H1 (cell line): ENCODE measurements around the gene CDYL.

ENCODE experiments used
- CBX5 ChIP-seq: fragments of 300-800, 300-1000 bp; sonication (generic); IDR thresholded peaks from 2 replicates; pipeline ENCODE4 v1.7.1; 2016; ENCODE audit warnings: antibody characterized with exemption, low read length, low read depth
- CHD2 ChIP-seq: IDR thresholded peaks from 2 replicates; pipeline ENCODE4 v1.6.1; 2012; ENCODE audit warnings: low read length, improper control_type of control experiment
- EP300 ChIP-seq, 2 experiments: IDR thresholded peaks; 1 replicate in 1 of 2; 2 replicates in 1 of 2; pipeline ENCODE4 v1.6.1; 2011 to 2012; ENCODE audit warnings: low read depth in 2 of 2, low read length in 2 of 2, mild to moderate bottlenecking in 2 of 2, borderline replicate concordance in 1 of 2, inconsistent platforms in 1 of 2, moderate library complexity in 1 of 2
- EZH2 ChIP-seq: fragments of 200-600 bp; sonication (generic); IDR thresholded peaks from 2 replicates; pipeline ENCODE4 v1.7.1; 2012; ENCODE audit warnings: low read depth, mild to moderate bottlenecking, moderate library complexity, low read length, inconsistent platforms; ENCODE audit not compliant: severe bottlenecking
- KDM1A ChIP-seq: fragments of 200-600, 300-600 bp; sonication (generic); IDR thresholded peaks from 2 replicates; pipeline ENCODE4 v1.7.1; 2016; ENCODE audit warnings: mild to moderate bottlenecking, low read length, borderline replicate concordance
- RAD21 ChIP-seq, 2 experiments: IDR thresholded peaks in 1 of 2; conservative IDR thresholded peaks in 1 of 2; 2 replicates each; pipeline ENCODE4 v1.6.1; 2011; ENCODE audit warnings: low read depth in 2 of 2, low read length in 2 of 2, improper control_type of control experiment in 1 of 2, inconsistent platforms in 1 of 2, mild to moderate bottlenecking in 1 of 2, moderate library complexity in 1 of 2
- RFX5 ChIP-seq: IDR thresholded peaks from 2 replicates; pipeline ENCODE4 v1.6.1; 2011; ENCODE audit warnings: low read depth, low read length, improper control_type of control experiment, borderline replicate concordance
- TAF1 ChIP-seq: IDR thresholded peaks from 2 replicates; pipeline ENCODE4 v1.6.1; 2011; ENCODE audit warnings: mild to moderate bottlenecking, low read depth, low read length
- YY1 ChIP-seq: IDR thresholded peaks from 2 replicates; pipeline ENCODE4 v1.6.1; 2011; ENCODE audit warnings: low read depth, mild to moderate bottlenecking, low read length
- ZNF274 ChIP-seq: IDR thresholded peaks from 2 replicates; pipeline ENCODE4 v1.7.0; 2012; ENCODE audit warnings: low read length, borderline replicate concordance; ENCODE audit errors: extremely low read depth
- TF ChIP-seq, protein P1 (sequence below), 3 experiments: IDR thresholded peaks; 1 replicate in 2 of 3; 2 replicates in 1 of 3; pipeline versions ENCODE4 v1.5.1 to v1.6.1; 2011; ENCODE audit warnings: low read length in 3 of 3, mild to moderate bottlenecking in 3 of 3, inconsistent platforms in 2 of 3, low read depth in 1 of 3, moderate library complexity in 1 of 3; ENCODE audit not compliant: insufficient read depth in 1 of 3; ENCODE audit errors: control extremely low read depth in 1 of 3

DNA sequence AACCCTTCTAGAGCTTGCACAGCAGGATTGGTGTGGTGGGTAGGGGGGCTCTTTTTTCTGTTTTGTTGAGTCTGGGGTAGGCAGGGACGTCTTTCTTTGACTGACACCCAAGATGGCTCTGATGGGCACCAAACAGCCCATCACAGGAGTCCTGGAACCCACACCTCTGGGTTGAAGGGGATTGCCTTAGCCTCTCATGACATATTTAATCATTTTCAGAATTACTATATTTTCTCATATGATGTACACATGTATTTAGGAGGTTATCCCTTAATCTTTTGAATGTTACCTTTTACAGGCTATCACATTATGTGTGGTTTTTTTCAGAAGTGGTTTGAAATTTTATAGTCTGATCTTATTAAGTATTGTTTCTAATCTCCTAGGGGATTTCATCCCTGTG lies 163.0 kb downstream of the CDYL start:
- TF ChIP-seq EZH2, result no peak
- no peak for TF ChIP-seq EP300 (IDR thresholded peaks at IDR 0.05; ENCODE audit: borderline replicate concordance in 1 of 2, low read depth in 2 of 2, low read length in 2 of 2)
- no peak for TF ChIP-seq CBX5
- TF ChIP-seq KDM1A, result no peak
- TF ChIP-seq RFX5, result no peak
- TF ChIP-seq YY1, result no peak
- TF ChIP-seq, protein P1, sequence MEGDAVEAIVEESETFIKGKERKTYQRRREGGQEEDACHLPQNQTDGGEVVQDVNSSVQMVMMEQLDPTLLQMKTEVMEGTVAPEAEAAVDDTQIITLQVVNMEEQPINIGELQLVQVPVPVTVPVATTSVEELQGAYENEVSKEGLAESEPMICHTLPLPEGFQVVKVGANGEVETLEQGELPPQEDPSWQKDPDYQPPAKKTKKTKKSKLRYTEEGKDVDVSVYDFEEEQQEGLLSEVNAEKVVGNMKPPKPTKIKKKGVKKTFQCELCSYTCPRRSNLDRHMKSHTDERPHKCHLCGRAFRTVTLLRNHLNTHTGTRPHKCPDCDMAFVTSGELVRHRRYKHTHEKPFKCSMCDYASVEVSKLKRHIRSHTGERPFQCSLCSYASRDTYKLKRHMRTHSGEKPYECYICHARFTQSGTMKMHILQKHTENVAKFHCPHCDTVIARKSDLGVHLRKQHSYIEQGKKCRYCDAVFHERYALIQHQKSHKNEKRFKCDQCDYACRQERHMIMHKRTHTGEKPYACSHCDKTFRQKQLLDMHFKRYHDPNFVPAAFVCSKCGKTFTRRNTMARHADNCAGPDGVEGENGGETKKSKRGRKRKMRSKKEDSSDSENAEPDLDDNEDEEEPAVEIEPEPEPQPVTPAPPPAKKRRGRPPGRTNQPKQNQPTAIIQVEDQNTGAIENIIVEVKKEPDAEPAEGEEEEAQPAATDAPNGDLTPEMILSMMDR (IDR thresholded peaks at IDR 0.05; ENCODE audit: control extremely low read depth in 1 of 3, insufficient read depth in 1 of 3, low read depth in 1 of 3, low read length in 3 of 3), result no peak
- no peak for TF ChIP-seq TAF1
- no peak for TF ChIP-seq ZNF274
- TF ChIP-seq CHD2, result no peak
- TF ChIP-seq RAD21 (IDR thresholded peaks at IDR 0.05 in 1 of 2, conservative IDR thresholded peaks at IDR 0.05 in 1 of 2; ENCODE audit: low read depth in 2 of 2, low read length in 2 of 2), result no peak
